Measurements from ENCODE around the gene CNMD.
"Not testable (repeated sequence)": the region's sequence is repeated elsewhere in the genome, so short reads cannot be mapped to it uniquely, and the experiment has no call there.

CNMD gene

DNA sequence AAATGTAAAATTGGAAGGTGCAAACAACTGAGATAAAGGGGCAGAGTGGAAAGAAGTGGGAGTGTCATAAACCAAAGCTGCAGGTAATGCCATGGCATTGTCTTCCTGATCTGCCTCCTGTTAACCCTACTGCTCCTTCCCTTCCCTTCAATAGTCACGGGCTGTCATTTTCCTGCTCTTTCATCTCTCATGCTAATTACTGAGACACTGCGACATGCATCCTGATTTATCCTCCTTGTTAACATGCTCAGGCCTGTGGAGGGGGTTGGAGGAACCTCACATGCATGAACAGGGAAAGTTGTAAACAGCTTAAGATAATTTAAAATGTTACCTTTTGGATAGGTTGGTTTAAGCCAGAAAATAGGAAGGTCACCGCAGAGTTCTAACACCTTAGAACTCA is 27.2 kb downstream of the CNMD start:
- DNase-seq (ENCODE audit: low read depth), result no peak
- TF ChIP-seq, protein P1, sequence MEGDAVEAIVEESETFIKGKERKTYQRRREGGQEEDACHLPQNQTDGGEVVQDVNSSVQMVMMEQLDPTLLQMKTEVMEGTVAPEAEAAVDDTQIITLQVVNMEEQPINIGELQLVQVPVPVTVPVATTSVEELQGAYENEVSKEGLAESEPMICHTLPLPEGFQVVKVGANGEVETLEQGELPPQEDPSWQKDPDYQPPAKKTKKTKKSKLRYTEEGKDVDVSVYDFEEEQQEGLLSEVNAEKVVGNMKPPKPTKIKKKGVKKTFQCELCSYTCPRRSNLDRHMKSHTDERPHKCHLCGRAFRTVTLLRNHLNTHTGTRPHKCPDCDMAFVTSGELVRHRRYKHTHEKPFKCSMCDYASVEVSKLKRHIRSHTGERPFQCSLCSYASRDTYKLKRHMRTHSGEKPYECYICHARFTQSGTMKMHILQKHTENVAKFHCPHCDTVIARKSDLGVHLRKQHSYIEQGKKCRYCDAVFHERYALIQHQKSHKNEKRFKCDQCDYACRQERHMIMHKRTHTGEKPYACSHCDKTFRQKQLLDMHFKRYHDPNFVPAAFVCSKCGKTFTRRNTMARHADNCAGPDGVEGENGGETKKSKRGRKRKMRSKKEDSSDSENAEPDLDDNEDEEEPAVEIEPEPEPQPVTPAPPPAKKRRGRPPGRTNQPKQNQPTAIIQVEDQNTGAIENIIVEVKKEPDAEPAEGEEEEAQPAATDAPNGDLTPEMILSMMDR (IDR thresholded peaks at IDR 0.05; ENCODE audit: insufficient read depth, low read depth, low read length, missing control alignments), result no peak
- H3K4me3 ChIP-seq (ENCODE audit: low read length), result no peak overlapping the region

DNA sequence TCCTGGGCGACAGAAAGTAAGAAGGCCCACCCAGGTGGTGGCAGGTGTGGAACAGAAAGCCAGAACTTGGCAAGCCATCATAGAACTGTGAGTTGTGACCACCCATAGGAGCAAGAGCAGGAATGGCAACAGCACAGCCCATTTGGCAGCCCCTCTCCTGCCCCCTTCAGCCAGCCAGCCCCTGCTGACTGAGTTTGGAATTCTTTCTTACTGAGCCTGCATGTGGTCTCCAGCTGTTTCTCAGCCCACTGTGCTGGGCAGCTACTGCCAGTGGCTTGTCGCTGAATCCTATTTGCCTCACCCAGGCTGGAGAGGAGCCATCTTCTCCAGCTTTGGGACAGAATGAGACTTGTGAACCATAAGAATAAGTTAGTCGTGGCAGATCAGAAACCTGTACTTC is 28.3 kb downstream of the CNMD start:
- H3K4me3 ChIP-seq (ENCODE audit: low read length), result no peak overlapping the region
- TF ChIP-seq, protein P1 (IDR thresholded peaks at IDR 0.05; ENCODE audit: insufficient read depth, low read depth, low read length, missing control alignments), result no peak
- no peak for DNase-seq (ENCODE audit: low read depth)

DNA sequence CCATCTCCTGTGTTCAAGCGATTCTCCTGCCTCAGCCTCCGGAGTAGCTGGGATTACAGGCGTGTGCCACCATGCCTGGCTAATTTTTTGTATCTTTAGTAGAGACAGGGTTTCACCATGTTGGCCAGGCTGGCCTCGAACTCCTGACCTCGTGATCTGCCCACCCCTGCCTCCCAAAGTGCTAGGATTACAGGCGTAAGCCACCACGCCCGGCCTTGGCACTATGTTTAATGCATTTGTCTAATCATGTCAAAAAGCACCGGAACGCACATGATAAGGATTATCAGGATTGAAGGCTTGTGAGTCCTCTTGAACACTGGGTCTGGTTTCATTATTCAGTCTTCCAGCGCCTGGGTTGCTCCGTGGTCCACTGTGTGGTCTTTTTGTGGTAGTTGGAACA is 31.4 kb downstream of the CNMD start:
- not testable (repeated sequence) for DNase-seq (ENCODE audit: low read depth); H3K4me3 ChIP-seq (ENCODE audit: low read length)

DNA sequence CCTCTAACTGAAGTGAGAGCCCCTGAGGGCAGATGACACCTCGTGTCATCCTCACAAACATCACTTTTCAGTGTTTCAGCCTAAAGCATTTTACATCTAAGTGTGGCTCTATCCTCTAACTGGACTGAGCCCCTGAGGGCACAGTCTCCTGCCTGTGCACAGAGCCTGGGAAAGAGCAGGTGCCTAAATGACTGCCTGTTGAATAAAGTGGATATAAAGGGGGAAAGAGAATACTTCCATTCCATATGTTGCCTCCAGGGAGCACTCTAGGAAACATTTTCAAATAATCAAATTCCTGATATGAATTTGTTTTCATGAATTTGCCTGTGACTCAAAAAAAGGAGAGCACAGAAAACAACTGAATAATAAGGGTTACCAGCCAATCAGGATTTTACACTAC is 32.2 kb downstream of the CNMD start:
- H3K4me3 ChIP-seq (ENCODE audit: low read length), result no peak overlapping the region
- no peak for DNase-seq (ENCODE audit: low read depth)
- TF ChIP-seq, protein P1 (IDR thresholded peaks at IDR 0.05; ENCODE audit: insufficient read depth, low read depth, low read length, missing control alignments), result no peak

DNA sequence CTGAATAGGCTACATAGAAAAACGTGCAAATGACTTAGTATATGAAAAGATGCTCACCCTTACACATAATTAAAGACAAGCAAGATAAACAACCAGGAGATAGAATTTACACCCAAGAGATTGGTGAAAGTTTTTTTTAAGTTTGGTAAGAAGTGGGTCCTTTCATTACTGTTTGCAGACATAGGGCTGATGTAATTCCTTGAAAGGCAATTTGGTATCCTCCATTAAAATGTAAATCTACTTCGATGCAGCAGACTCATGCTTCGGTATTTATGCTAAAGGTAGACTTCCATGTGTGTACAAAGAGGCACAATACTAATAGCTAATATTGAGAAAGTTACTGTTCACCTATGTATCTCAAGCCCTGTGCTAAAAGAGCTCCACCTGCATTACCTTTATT is 33.5 kb downstream of the CNMD start:
- TF ChIP-seq, protein P1 (IDR thresholded peaks at IDR 0.05; ENCODE audit: insufficient read depth, low read depth, low read length, missing control alignments), result no peak
- no peak for DNase-seq (ENCODE audit: low read depth)
- no peak overlapping the region for H3K4me3 ChIP-seq (ENCODE audit: low read length)

DNA sequence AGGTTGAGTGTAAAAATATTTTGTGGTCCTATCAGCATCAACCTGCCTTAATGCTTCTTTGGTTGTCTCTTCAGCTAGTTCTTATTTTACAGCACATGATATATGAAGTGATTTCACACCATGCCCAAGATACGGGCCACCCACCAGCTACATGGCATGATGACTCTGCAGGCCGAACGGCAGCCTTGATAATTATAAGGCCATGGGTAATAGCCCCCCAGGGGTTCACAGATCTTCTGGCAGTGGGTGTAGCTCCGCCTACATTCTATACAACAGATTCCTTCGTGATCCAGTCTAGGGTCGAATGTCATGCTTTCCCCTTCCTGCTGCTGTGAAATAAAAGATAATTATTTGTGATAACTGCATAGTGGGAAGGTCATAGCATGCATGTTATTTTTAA is 36.1 kb downstream of the CNMD start:
- TF ChIP-seq, protein P1 (IDR thresholded peaks at IDR 0.05; ENCODE audit: insufficient read depth, low read depth, low read length, missing control alignments), result no peak
- H3K4me3 ChIP-seq (ENCODE audit: low read length), result no peak overlapping the region
- no peak for DNase-seq (ENCODE audit: low read depth)

DNA sequence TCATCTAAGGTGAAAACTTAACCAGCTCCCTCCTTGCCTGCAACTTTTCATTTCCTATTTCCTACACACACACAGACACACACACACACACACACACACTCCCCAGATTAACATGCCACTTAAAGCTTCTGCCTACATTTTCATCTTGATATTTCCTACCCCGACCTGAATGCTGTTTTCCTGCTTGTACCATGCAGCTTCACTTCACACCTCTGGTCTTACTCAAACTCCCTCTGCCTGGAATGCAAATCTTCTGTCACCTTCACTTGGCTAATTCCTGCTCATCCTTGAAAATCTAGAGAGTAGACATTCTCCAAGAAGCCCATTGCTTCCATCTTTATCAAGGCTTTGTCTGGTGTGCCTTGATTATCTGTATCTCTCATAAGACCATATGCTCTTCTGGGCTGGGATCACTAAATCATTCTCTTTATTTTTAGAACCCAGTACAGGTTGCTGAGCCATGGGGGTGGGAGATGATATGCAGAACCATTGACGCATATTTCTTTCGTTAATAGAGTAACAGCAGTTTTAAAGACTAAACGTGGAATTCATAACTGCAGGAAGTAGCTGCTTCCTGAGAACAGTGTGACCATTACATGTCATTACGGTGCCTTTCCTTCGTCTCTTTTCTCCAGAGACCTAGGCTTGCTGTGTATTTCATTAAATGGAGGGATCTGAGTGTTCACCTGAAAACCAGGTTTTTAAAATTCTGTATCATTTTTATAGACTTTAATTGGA is 37.7 kb downstream of the CNMD start:
- DNase-seq (ENCODE audit: low read depth), result no peak
- H3K4me3 ChIP-seq (ENCODE audit: low read length), result no peak overlapping the region
- TF ChIP-seq, protein P1 (IDR thresholded peaks at IDR 0.05; ENCODE audit: insufficient read depth, low read depth, low read length, missing control alignments), result no peak

All from epithelial cell of esophagus (primary cell).